Prostate gland (tissue), 2 donors: ENCODE results near the gene TRAF3IP1. TPM values are rescaled to one million over a fixed set of nuclear protein-coding genes. Genes with fewer than 3 reads are reported as not detected.
"Not testable (repeated sequence)": the region's sequence is repeated elsewhere in the genome, so short reads cannot be mapped to it uniquely, and the experiment has no call there.

ENCODE experiments used
- DNase-seq: peaks from one replicate; pipeline ENCODE4 v3.0.0-alpha.2; 2019; ENCODE audit warnings: low spot score
- H3K27ac ChIP-seq, 2 donors: fragments of 200-600 bp; sonication (generic); 2 replicates each; pipeline ENCODE4 v1.5.1; 2017 to 2019
- H3K27me3 ChIP-seq: fragments of 200-600 bp; sonication (generic); replicated peaks from 2 replicates; pipeline ENCODE4 v1.5.1; 2019; ENCODE audit not compliant: insufficient read depth
- H3K36me3 ChIP-seq, 2 donors: fragments of 200-600 bp; sonication (generic); 1 replicate in 1 of 2; 2 replicates in 1 of 2; pipeline versions ENCODE4 v1.5.1 to v1.8.1; 2017 to 2019
- H3K4me1 ChIP-seq: fragments of 200-600 bp; sonication (generic); replicated peaks from 2 replicates; pipeline ENCODE4 v1.5.1; 2019
- H3K4me3 ChIP-seq, 2 donors: fragments of 200-600 bp; sonication (generic); 2 replicates each; pipeline ENCODE4 v1.5.1; 2017 to 2019
- H3K9me3 ChIP-seq: fragments of 200-600 bp; sonication (generic); 2 replicates; pipeline ENCODE4 v1.5.1; 2017
- CTCF ChIP-seq, 4 experiments: fragments of 200-600 bp in 2 of 4; fragments of 450-650 bp in 2 of 4; sonication (generic) in 2 of 4; IDR thresholded peaks; 1 replicate in 3 of 4; 2 replicates in 1 of 4; pipeline ENCODE4 v1.5.1; 2016 to 2019; ENCODE audit warnings: antibody characterized with exemption in 4 of 4, mild to moderate bottlenecking in 2 of 4, moderate library complexity in 2 of 4
- POLR2A ChIP-seq: fragments of 450-650 bp; IDR thresholded peaks from one replicate; pipeline ENCODE4 v1.6.1; 2016; ENCODE audit warnings: antibody characterized with exemption, mild to moderate bottlenecking
- POLR2AphosphoS5 ChIP-seq: sonication (generic); formaldehyde crosslinking; IDR thresholded peaks from one replicate; pipeline ENCODE4 v1.6.1; 2017; ENCODE audit warnings: antibody characterized with exemption
- WGBS: methylation state at CpG from one replicate; pipeline ENCODE4 v1.1.5; 2018; 5-methylcytosine and 5-hydroxymethylcytosine counted together
- intact Hi-C: fragments of 100-400 bp; cut with DNase I; formaldehyde crosslinking; loops from one replicate; pipeline ENCODE4 v1.14.2; 2022
- total RNA-seq, 2 donors: library from RNA; depleted of rRNA; stranded (reverse); fragments of >200 nt; gene quantifications; one replicate each; pipeline ENCODE4 v1.1.0, GENCODE V29; 2016

Gene TRAF3IP1
- total RNA-seq, 2 donors from 2014 or later = 14.4 to 18.5 TPM

DNA sequence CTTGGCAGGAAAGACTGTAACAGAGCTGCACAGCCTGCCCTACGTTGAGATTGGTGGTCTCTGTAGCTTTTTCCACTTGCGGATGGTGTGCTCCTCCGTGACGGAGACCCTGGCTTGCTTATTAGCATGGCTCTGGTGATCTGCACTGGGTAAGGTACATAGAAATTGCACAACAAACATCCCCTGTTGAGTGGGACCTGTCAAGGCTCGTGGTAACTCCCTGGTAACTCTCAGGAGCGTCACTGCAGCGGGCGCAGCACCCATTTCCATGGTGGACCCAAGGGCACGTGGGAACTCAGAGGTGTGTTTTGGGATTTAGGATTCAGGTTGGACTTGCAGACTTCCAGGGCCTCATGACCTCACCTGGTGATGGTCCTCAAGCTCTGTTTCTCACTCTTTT lies 1.1 kb downstream of the TRAF3IP1 start:
- intact Hi-C loops = no loop called here
- WGBS = 39% methylated on average over 9 of the region's 9 CpGs
- DNase-seq = no peak
- Histone ChIP-seq H3K4me1 (peaks cover 5% of the 10 kb centered on the region), H3K27me3 (no peaks in the 10 kb centered on the region), H3K36me3 (no peaks in the 10 kb centered on the region), H3K27ac (no peak overlapping the region), H3K4me3 (peak overlapping the region in 1 of 2 donors; percentile 75), H3K9me3 (no peaks in the 10 kb centered on the region)
- TF ChIP-seq POLR2AphosphoS5 (no peak), POLR2A (no peak), CTCF (IDR thresholded peaks at IDR 0.05) (no peak)

DNA sequence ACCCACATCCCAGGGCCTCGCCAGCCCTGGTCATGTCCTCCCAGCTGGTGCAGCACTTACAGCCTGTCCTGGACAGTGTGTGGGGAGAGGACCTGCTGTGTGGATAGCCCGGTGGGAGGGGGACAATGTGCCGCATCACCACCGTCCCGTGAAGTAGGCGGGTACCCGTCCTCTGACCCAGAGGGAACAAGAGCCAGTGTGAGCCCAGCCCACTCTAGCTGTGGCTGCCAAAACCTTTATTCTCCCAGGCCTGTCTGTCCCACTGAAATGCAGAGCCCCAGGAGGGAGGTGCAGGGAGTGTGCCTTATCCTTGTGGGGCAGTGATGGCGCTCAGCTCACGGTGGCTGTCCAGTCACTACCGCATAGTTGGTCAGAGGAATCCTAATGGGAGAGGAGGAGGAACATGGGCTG lies 1.7 kb downstream of the TRAF3IP1 start:
- Histone ChIP-seq H3K27me3 (no peaks in the 10 kb centered on the region), H3K36me3 (no peaks in the 10 kb centered on the region), H3K9me3 (no peaks in the 10 kb centered on the region), H3K27ac (no peak overlapping the region), H3K4me3 (no peak overlapping the region), H3K4me1 (peaks cover 5% of the 10 kb centered on the region)
- WGBS = 87% methylated on average over 10 of the region's 10 CpGs
- DNase-seq = no peak
- TF ChIP-seq POLR2A = no peak
- TF ChIP-seq CTCF (IDR thresholded peaks at IDR 0.05) = no peak
- no peak for TF ChIP-seq POLR2AphosphoS5
- intact Hi-C loops = no loop called here

- H3K36me3 ChIP-seq, DNase-seq, H3K27ac ChIP-seq, H3K4me3 ChIP-seq, H3K27me3 ChIP-seq, H3K9me3 ChIP-seq, intact Hi-C loops, H3K4me1 ChIP-seq: not testable (repeated sequence)
- 91% methylated on average over 7 of the region's 7 CpGs for WGBS
These were observed 3.9 kb downstream of the TRAF3IP1 start for GRCh38 chr2:238324248-238324647.

GRCh38 chr2:238325694-238326093 lies 5.4 kb downstream of the TRAF3IP1 start:
- Histone ChIP-seq H3K4me3 (no peak overlapping the region), H3K4me1 (peaks cover 5% of the 10 kb centered on the region), H3K36me3 (no peaks in the 10 kb centered on the region), H3K27ac (no peak overlapping the region), H3K9me3 (no peaks in the 10 kb centered on the region), H3K27me3 (no peaks in the 10 kb centered on the region)
- 81% methylated on average over 9 of the region's 9 CpGs for WGBS
- no peak for DNase-seq
- intact Hi-C loops = no loop called here
- TF ChIP-seq CTCF (IDR thresholded peaks at IDR 0.05) (no peak), POLR2AphosphoS5 (no peak), POLR2A (no peak)

GRCh38 chr2:238326801-238327365 lies 6.6 kb downstream of the TRAF3IP1 start:
- no peak overlapping the region for H3K27ac ChIP-seq
- H3K9me3 ChIP-seq = no peaks in the 10 kb centered on the region
- WGBS = 73% methylated on average over 12 of the region's 12 CpGs
- TF ChIP-seq POLR2AphosphoS5 (no peak), POLR2A (no peak), CTCF (IDR thresholded peaks at IDR 0.05) (no peak)
- no peaks in the 10 kb centered on the region for H3K27me3 ChIP-seq
- intact Hi-C loops = no loop called here
- no peak overlapping the region for H3K4me3 ChIP-seq
- H3K4me1 ChIP-seq = no peaks in the 10 kb centered on the region
- DNase-seq = no peak
- H3K36me3 ChIP-seq = no peaks in the 10 kb centered on the region
